ENCODE data around the gene OSM.

OSM gene

GRCh38 chr22:30297276-30297990 is 30.8 kb upstream of the OSM start:
- DNase-seq: no peak

- no peak for DNase-seq
These were observed 30.2 kb upstream of the OSM start for GRCh38 chr22:30296833-30297232.

GRCh38 chr22:30296324-30296723 is 29.7 kb upstream of the OSM start:
- DNase-seq: no peak

GRCh38 chr22:30295576-30295975 is 28.9 kb upstream of the OSM start:
- no peak for DNase-seq

- no peak for DNase-seq
These were observed 28.2 kb upstream of the OSM start for GRCh38 chr22:30294830-30295229.

GRCh38 chr22:30294066-30294465 is 27.4 kb upstream of the OSM start:
- no peak for DNase-seq

- DNase-seq: no peak
These were observed 26.4 kb upstream of the OSM start for GRCh38 chr22:30293026-30293425.

- no peak for DNase-seq
These were observed 25.7 kb upstream of the OSM start for GRCh38 chr22:30292069-30292970.

GRCh38 chr22:30291058-30291892 is 24.6 kb upstream of the OSM start:
- DNase-seq: peak; percentile 77

- DNase-seq: peak; percentile 64
These were observed 23.8 kb upstream of the OSM start for GRCh38 chr22:30290342-30291057.

GRCh38 chr22:30289980-30290313 is 23.3 kb upstream of the OSM start:
- DNase-seq: no peak

- DNase-seq: peak; percentile 98
These were observed 22.7 kb upstream of the OSM start, which contains the start of gene CASTOR1 for GRCh38 chr22:30289141-30289979. Gene CASTOR1, minus strand, starts transcription at chr22:30289505. Its CDS starts 8 bp downstream, at chr22:30289497.

GRCh38 chr22:30288419-30289140 is 21.9 kb upstream of the OSM start:
- no peak for DNase-seq

- peak; percentile 87 for DNase-seq
These were observed 21.2 kb upstream of the OSM start for GRCh38 chr22:30287648-30288418.

GRCh38 chr22:30286813-30287647 is 20.4 kb upstream of the OSM start:
- no peak for DNase-seq

- DNase-seq: no peak
These were observed 19.7 kb upstream of the OSM start for GRCh38 chr22:30286331-30286730.

GRCh38 chr22:30285846-30286200 is 19.2 kb upstream of the OSM start:
- DNase-seq: no peak

GRCh38 chr22:30285176-30285845 is 18.7 kb upstream of the OSM start:
- DNase-seq: no peak

- no peak for DNase-seq
These were observed 18.0 kb upstream of the OSM start for GRCh38 chr22:30284666-30285065.

Measured in left hindlimb (tissue), 1 donor.